AG10803 (cell line): ENCODE measurements around the gene WNT6.
"Not testable (repeated sequence)": the region's sequence is repeated elsewhere in the genome, so short reads cannot be mapped to it uniquely, and the experiment has no call there.

ENCODE experiments used
- DNase-seq: peaks from one replicate; pipeline ENCODE4 v3.0.0; 2010; ENCODE audit warnings: low read depth
- H3K4me3 ChIP-seq: 2 replicates; pipeline ENCODE4 v1.5.1; 2011; ENCODE audit warnings: mild to moderate bottlenecking, low read length, control low read depth
- TF ChIP-seq, protein P1 (sequence below): conservative IDR thresholded peaks from 2 replicates; pipeline ENCODE4 v1.5.1; 2011; ENCODE audit warnings: mild to moderate bottlenecking, low read length, control low read depth, inconsistent platforms

WNT6 gene

GRCh38 chr2:218839430-218839829 lies 20.2 kb upstream of the WNT6 start:
- DNase-seq: peak; percentile 82
- TF ChIP-seq, protein P1, sequence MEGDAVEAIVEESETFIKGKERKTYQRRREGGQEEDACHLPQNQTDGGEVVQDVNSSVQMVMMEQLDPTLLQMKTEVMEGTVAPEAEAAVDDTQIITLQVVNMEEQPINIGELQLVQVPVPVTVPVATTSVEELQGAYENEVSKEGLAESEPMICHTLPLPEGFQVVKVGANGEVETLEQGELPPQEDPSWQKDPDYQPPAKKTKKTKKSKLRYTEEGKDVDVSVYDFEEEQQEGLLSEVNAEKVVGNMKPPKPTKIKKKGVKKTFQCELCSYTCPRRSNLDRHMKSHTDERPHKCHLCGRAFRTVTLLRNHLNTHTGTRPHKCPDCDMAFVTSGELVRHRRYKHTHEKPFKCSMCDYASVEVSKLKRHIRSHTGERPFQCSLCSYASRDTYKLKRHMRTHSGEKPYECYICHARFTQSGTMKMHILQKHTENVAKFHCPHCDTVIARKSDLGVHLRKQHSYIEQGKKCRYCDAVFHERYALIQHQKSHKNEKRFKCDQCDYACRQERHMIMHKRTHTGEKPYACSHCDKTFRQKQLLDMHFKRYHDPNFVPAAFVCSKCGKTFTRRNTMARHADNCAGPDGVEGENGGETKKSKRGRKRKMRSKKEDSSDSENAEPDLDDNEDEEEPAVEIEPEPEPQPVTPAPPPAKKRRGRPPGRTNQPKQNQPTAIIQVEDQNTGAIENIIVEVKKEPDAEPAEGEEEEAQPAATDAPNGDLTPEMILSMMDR: no peak
- no peak overlapping the region for H3K4me3 ChIP-seq

- H3K4me3 ChIP-seq: no peak overlapping the region
- TF ChIP-seq, protein P1: no peak
- no peak for DNase-seq
These were observed 19.7 kb upstream of the WNT6 start for GRCh38 chr2:218839888-218840287.

GRCh38 chr2:218844334-218844733 lies 15.3 kb upstream of the WNT6 start:
- not testable (repeated sequence) for H3K4me3 ChIP-seq, DNase-seq

DNA sequence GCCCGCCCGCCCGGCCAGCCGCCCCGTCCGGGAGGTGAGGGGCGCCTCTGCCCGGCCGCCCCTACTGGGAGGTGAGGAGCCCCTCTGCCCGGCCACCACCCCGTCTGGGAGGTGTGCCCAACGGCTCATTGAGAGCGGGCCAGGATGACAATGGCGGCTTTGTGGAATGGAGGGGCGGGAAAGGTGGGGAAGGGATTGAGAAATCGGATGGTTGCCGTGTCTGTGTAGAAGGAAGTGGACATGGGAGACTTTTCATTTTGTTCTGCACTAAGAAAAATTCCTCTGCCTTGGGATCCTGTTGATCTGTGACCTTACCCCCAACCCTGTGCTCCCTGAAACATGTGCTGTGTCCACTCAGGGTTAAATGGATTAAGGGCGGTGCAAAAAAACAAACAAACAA lies 12.6 kb upstream of the WNT6 start:
- DNase-seq, H3K4me3 ChIP-seq: not testable (repeated sequence)

GRCh38 chr2:218849721-218850120 lies 9.9 kb upstream of the WNT6 start:
- DNase-seq: peak; percentile 23
- TF ChIP-seq, protein P1: no peak
- no peak overlapping the region for H3K4me3 ChIP-seq

DNA sequence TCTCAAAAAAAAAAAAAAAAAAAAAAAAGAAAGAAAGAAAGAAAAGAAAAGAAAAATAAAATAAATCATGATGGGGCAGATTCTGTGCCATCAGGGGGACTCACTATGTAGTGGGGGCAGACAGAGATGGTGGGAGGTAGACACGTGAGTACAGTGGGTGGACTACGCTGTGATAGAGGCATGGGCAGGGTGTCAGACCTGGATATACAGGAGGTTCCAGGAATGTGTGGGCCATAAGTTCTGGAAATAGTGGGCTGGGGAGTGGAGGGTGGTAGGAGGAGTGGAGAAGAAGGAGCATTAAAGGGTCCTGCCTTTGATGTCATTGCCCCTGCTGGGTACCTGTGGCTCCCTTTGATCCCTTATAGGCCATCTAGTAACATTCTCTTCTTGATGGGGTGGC lies 8.8 kb upstream of the WNT6 start:
- TF ChIP-seq, protein P1: no peak
- no peak overlapping the region for H3K4me3 ChIP-seq
- no peak for DNase-seq

DNA sequence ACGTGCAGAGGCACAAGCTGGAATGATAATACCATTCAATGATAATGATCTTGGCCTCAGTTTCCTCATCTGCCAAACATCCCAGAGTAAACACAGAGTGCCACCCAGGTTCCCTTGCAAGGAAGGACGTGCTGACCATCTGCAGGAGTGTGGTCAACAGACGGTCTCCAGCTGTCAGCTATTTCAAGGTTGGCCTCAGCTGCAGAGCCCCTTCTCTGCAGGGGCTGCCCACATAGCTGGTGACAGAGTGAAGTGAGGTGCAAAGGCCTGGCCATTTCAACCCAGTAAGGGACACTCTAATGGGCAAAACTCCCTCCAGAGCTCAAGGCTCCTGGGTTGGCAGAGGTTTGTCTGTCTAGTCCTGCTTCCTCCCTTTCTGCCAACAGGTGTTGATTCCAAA lies 8.3 kb upstream of the WNT6 start:
- H3K4me3 ChIP-seq: no peak overlapping the region
- TF ChIP-seq, protein P1: no peak
- DNase-seq: no peak

DNA sequence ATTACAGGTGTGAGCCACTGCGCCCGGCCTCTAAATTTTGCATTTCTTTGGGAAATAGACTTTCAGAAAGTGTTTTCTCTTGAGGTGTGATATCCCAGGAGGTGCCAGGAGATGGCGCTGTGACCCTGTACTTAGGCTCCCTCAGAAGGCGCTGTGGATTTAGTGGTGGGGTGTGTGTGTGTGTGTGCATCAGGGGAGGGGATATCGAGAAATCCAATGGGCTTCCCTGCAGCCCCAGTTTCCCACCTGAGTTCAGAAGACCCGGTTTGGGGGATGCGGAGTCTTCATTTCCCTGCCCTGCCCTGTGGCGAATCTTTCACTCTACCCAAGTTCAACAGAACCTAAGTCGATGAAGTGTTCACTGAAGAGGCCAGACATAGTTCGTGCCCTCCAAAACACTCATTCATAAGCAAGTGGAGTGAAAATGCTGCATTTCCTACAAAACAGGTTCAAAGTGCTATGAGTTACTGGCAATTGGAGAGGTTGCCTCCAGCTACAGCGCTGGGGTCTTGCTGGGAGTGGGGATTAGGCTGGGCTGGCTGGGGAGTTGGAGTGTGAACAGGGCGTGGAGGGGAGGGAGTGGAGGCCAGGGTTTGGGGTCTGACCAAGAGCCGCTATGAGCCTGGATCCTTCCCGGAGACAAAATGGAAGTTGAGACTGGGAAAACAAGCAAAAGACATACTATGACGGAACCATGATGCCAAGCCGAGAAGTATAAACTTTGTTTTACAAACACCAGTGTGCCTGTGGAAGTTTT lies 6.5 kb upstream of the WNT6 start:
- no peak overlapping the region for H3K4me3 ChIP-seq
- peak; percentile 42 for DNase-seq
- TF ChIP-seq, protein P1: peak; percentile 78
